ENCODE measurements around the gene KCNJ6. TPM values are rescaled to one million over a fixed set of nuclear protein-coding genes. Genes with fewer than 3 reads are reported as not detected.
"Not testable (repeated sequence)": the region's sequence is repeated elsewhere in the genome, so short reads cannot be mapped to it uniquely, and the experiment has no call there.

KCNJ6 gene
- total RNA-seq, 2 donors from 2014 or later = not detected

- intact Hi-C loops (cut with DNase I) = no loop called here
- DNase-seq (ENCODE audit: low spot score) = no peak
These were observed 120.2 kb downstream of the KCNJ6 start for GRCh38 chr21:37796011-37796410.

- DNase-seq (ENCODE audit: low spot score) = no peak
- intact Hi-C loops (cut with DNase I) = no loop called here
These were observed 122.6 kb downstream of the KCNJ6 start for GRCh38 chr21:37793660-37794059.

DNA sequence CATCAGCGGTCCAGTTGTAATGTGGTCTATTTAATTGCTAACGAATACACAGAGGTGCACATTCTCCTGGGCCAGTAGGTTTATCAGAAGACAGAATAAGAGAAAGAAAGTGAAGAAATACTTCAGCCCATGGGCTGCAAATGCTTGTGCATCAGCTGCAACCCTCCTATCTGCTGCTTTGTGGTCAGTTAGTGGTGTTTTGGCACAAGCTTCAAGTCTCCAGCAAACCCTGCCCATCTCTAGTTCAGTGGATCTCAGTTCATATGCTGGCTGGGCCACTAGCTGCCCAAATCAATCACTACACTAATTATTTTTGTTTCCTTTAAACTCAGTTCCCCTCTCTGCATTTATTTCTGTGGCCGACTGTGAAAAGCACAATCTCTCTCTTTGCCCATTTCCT is 124.2 kb downstream of the KCNJ6 start:
- DNase-seq (ENCODE audit: low spot score) = no peak
- intact Hi-C loops (cut with DNase I) = no loop called here

- DNase-seq (ENCODE audit: low spot score) = no peak
- intact Hi-C loops (cut with DNase I) = no loop called here
These were observed 125.4 kb downstream of the KCNJ6 start for GRCh38 chr21:37790905-37791304.

DNA sequence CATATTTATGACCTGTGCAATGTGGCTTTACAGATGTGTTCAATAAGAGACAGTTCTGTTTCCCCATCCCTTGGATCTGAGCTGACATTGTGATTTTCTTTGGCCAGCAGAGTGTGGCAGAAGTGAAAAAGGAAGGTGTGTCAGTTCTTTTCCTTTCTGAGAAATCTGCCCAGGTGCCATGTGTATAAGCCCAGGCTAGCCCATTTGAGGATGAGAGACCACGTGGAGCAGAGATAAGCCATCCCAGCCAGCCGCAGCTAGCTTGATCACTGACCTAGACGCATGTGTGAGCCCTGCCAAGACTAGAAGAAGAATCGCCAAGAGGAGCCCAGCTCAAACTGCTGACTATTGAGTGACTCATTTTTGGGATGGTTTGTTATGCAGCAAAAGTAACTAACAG is 127.8 kb downstream of the KCNJ6 start:
- intact Hi-C loops (cut with DNase I) = no loop called here
- no peak for DNase-seq (ENCODE audit: low spot score)

- intact Hi-C loops (cut with DNase I) = no loop called here
- DNase-seq (ENCODE audit: low spot score) = no peak
These were observed 128.8 kb downstream of the KCNJ6 start for GRCh38 chr21:37787456-37787855.

DNA sequence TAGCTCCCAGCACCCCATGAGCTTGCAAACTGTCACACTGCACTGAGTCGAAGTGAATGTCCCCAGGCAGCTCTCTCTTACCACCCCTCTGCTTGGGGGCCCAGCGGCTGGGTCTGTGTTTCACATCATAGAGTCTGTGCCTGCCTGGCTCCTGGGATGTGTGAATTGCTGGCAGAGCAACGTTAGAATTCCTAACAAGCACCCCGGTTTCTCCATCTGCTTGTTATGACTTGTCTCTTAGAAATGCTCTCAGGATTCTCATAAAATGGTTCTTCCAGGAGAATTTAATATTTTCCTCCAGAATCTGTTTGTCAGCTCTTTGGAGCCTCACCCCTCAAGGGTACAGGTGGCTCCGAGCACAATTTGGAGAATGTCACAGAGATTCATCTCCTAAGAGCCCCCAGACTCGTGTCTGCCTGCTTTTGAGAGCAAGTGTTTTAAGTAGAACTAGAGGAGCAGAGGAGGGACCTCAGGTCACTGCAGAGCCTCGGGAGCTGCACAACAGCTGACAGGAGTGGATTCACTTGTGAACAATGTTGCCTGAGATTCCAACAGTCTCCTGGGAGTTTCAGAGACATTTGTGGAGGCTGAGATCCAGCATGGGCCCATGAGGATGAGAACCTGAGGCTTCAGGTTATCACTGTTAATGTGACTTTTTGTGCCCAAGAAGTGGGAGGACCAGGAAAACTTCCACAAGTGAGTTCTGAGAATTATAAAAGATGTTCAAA is 131.5 kb downstream of the KCNJ6 start:
- intact Hi-C loops (cut with DNase I) = no loop called here
- no peak for DNase-seq (ENCODE audit: low spot score)

- intact Hi-C loops (cut with DNase I) = no loop called here
- DNase-seq (ENCODE audit: low spot score) = no peak
These were observed 133.2 kb downstream of the KCNJ6 start for GRCh38 chr21:37783016-37783415.

DNA sequence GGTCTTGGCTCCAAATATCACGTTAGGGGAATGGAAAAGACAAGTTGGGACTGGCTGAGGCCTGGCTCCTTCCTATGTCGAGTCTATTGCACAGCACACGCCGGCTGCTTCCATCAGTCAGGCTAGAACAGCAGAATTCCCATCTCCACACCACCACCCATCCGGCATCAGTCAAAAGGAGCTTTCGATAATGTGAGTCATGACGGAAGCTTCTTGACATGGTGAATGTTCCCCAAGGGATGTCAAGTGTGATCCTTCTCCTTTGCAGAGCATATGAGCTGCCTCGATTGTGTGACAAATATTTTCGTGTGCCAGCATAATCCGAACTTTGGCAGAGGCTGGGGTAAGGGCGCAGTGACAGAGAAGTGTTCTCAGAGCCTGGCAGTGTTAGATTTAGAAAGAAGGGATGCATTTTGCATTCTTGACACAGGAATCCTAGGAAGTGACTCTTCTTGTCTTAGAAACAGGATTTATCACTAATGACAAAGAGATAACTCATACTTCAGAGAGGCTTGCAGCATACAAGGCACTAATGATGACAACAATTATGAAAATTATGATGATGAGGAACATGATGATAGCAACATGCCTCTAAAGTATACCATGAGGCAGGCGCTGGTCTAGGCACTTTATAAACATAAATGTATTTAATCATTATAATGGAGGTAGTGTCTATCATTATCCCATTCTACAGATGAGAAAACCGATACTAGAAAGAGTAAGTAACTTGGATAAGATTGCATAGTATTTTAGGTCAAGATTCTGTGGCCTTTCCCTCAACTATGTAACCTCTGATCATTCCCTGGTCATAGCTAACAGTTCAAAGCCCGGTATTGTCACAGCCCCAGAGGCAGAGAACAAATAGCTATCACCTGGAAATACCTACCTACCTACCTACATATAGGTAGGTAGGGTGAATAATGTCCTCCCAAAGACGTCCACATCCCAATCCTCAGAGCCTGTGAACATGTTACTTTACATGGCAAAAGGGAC is 135.0 kb downstream of the KCNJ6 start:
- intact Hi-C loops (cut with DNase I) = no loop called here
- DNase-seq (ENCODE audit: low spot score) = no peak

- no peak for DNase-seq (ENCODE audit: low spot score)
- intact Hi-C loops (cut with DNase I) = no loop called here
These were observed 145.1 kb downstream of the KCNJ6 start for GRCh38 chr21:37771181-37771580.

DNA sequence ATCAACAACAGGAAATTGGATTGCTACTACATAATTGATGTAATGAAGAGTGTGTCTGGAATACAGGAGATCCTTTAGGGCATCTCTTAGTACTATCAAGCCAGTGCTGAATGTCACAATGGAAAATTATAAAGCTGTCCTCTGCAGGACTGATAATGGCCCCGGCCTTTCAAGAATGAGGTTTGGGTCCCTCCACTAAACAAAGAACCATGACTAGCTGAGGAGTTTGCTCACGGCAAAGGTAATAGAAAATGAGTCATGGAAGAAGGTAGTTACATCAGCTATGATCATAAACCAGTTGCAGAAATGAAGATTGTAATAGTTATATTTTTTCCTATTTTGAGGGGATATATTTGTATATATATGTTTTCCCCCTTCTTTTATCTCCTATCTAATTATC is 145.8 kb downstream of the KCNJ6 start:
- no peak for DNase-seq (ENCODE audit: low spot score)
- intact Hi-C loops (cut with DNase I) = no loop called here

- intact Hi-C loops (cut with DNase I) = no loop called here
- DNase-seq (ENCODE audit: low spot score) = no peak
These were observed 146.6 kb downstream of the KCNJ6 start for GRCh38 chr21:37769656-37770055.

GRCh38 chr21:37767984-37768383 is 148.3 kb downstream of the KCNJ6 start:
- intact Hi-C loops (cut with DNase I) = no loop called here
- DNase-seq (ENCODE audit: low spot score) = no peak

- intact Hi-C loops (cut with DNase I) = no loop called here
- no peak for DNase-seq (ENCODE audit: low spot score)
These were observed 150.1 kb downstream of the KCNJ6 start for GRCh38 chr21:37766129-37766528.

DNA sequence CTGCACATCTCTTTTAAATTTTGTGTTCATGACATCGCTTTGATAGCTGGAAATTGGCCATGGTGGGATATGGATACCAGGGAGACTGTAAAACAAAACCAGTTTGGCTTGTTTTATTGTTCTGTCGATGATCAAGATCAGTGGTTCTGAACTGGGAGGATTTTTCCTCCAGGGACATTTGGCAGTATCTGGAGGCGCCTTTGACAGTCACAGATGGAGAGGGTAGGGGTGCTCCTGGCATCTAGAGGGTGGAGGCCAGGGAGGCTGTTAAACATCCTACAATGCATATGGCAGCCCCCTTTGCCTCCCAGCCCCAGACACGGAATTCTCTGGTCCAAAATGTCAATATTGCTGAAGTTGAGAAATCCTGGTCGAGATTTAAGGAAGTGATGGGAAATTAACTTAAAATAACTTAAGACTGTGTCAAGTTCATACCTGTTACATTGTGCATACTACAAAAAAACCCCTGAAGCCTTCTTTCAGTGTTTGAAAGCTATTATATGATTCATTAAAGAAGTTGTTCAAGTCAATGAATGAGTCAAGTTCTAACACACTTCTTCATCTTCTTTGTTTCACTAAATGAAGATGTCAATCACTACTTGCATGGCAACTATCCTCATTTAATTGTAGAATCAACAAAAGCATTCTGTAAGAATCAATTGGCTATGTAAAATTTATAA is 150.9 kb downstream of the KCNJ6 start:
- no peak for DNase-seq (ENCODE audit: low spot score)
- intact Hi-C loops (cut with DNase I) = no loop called here

- intact Hi-C loops (cut with DNase I) = no loop called here
These were observed 151.6 kb downstream of the KCNJ6 start for GRCh38 chr21:37764691-37765090.

DNA sequence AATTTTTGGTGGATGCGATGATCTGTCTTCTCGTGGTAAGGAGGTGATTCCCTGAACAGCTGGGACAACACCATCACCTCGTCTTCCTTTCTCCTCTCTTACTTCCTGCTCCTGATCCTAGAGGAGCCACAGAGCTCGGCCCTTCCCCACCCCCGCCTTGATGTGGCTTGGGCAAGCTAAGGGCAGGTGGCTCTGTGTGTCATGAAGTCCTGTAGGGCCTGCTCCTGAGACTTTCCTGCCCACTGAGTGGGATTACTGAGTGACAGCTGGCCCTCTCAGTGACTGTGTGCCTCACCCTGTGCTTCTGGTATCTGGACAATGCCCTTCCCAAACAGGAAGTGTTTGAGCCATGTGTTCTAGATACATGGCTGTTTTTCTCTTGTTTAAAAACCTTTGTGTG is 153.0 kb downstream of the KCNJ6 start:
- DNase-seq (ENCODE audit: low spot score) = no peak
- intact Hi-C loops (cut with DNase I) = no loop called here

More at GRCh38 chr21:37764691-37765090, 151.6 kb downstream of the KCNJ6 start:
- no peak for DNase-seq (ENCODE audit: low spot score)

DNA sequence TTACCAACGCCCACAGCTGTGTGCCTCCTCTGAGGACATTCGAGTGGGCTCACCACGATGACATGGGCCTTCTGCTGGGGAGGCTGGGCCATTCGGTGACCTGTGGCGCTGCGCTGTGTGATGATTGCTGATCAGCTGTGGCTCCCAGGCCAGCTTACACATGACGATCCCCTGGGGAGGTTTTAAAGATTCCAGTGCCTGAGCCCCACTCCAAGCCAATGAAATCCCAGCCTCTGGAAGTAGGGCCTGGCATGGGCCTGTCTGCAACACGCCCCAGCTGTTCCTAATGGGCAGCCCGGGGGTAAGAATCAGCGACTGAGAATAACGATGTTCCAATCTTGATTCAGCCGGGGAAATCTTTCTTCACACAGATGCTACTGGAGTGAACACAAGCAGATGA is 153.7 kb downstream of the KCNJ6 start:
- DNase-seq (ENCODE audit: low spot score) = no peak
- intact Hi-C loops (cut with DNase I) = no loop called here

DNA sequence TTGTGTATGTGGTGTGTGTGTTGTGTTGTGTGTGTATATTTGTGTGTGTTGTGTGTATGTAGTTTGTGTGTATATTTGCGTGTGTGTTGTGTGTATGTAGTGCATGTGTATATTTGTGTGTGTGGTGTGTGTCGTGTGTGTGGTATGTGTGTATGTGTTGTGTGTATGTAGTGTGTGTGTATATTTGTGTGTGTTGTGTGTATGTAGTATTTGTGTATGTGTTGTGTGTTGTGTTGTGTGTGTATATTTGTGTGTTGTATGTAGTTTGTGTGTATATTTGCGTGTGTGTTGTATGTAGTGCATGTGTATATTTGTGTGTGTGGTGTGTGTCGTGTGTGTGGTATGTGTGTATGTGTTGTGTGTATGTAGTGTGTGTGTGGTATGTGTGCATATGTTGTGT is 154.9 kb downstream of the KCNJ6 start:
- intact Hi-C loops (cut with DNase I); DNase-seq (ENCODE audit: low spot score): not testable (repeated sequence)

- no peak for DNase-seq (ENCODE audit: low spot score)
- intact Hi-C loops (cut with DNase I) = loop anchor here in 1 of 2 donors (10.0 kb wide), 1 partner anchor 805 kb away; no protein-coding TSS in a partner anchor
These were observed 156.5 kb downstream of the KCNJ6 start for GRCh38 chr21:37759777-37760176.

Data from posterior vena cava (tissue), 2 donors.